ENCODE data around the gene ORC4.
"Not testable (repeated sequence)": the region's sequence is repeated elsewhere in the genome, so short reads cannot be mapped to it uniquely, and the experiment has no call there.

Gene ORC4

GRCh38 chr2:148014616-148015015 is 5.9 kb downstream of the ORC4 start:
- no peak for DNase-seq (ENCODE audit: low spot score)

- no peak for DNase-seq (ENCODE audit: low spot score)
Observed at GRCh38 chr2:148013876-148014275, 6.7 kb downstream of the ORC4 start.

GRCh38 chr2:148008411-148008810 is 12.1 kb downstream of the ORC4 start:
- not testable (repeated sequence) for DNase-seq (ENCODE audit: low spot score)

GRCh38 chr2:148007219-148007900 is 13.2 kb downstream of the ORC4 start:
- DNase-seq (ENCODE audit: low spot score) = no peak

GRCh38 chr2:148006249-148007007 is 14.1 kb downstream of the ORC4 start:
- no peak for DNase-seq (ENCODE audit: low spot score)

GRCh38 chr2:148002420-148002819 is 18.1 kb downstream of the ORC4 start:
- DNase-seq (ENCODE audit: low spot score) = not testable (repeated sequence)

- no peak for DNase-seq (ENCODE audit: low spot score)
Observed at GRCh38 chr2:148000095-148000494, 20.4 kb downstream of the ORC4 start.

GRCh38 chr2:147999126-147999525 is 21.4 kb downstream of the ORC4 start:
- DNase-seq (ENCODE audit: low spot score) = no peak

- DNase-seq (ENCODE audit: low spot score) = no peak
Observed at GRCh38 chr2:147998203-147998602, 22.3 kb downstream of the ORC4 start.

GRCh38 chr2:147996828-147997227 is 23.7 kb downstream of the ORC4 start:
- DNase-seq (ENCODE audit: low spot score) = no peak

GRCh38 chr2:147994965-147995364 is 25.6 kb downstream of the ORC4 start:
- DNase-seq (ENCODE audit: low spot score) = not testable (repeated sequence)

GRCh38 chr2:147989809-147990403 is 30.6 kb downstream of the ORC4 start:
- DNase-seq (ENCODE audit: low spot score) = peak; percentile 10

GRCh38 chr2:147989102-147989501 is 31.4 kb downstream of the ORC4 start:
- DNase-seq (ENCODE audit: low spot score) = no peak

- DNase-seq (ENCODE audit: low spot score) = no peak
Observed at GRCh38 chr2:147980940-147981528, 39.5 kb downstream of the ORC4 start.

GRCh38 chr2:147977679-147978078 is 42.9 kb downstream of the ORC4 start:
- DNase-seq (ENCODE audit: low spot score) = no peak

- no peak for DNase-seq (ENCODE audit: low spot score)
Observed at GRCh38 chr2:147976102-147976501, 44.4 kb downstream of the ORC4 start.

- no peak for DNase-seq (ENCODE audit: low spot score)
Observed at GRCh38 chr2:147968571-147968970, 52.0 kb downstream of the ORC4 start.

GRCh38 chr2:147952118-147952517 is 68.4 kb downstream of the ORC4 start:
- DNase-seq (ENCODE audit: low spot score) = no peak

GRCh38 chr2:147945660-147946059 is 74.9 kb downstream of the ORC4 start:
- no peak for DNase-seq (ENCODE audit: low spot score)

- no peak for DNase-seq (ENCODE audit: low spot score)
Observed at GRCh38 chr2:147939313-147939712, 81.2 kb downstream of the ORC4 start.

GRCh38 chr2:147937744-147938349 is 82.7 kb downstream of the ORC4 start:
- peak; percentile 52 for DNase-seq (ENCODE audit: low spot score)

GRCh38 chr2:147934881-147935620 is 85.5 kb downstream of the ORC4 start:
- DNase-seq (ENCODE audit: low spot score) = no peak
